NCI-H1436 (cell line): ENCODE measurements around the gene SAP30BP.

Experiments
- DNase-seq: peaks from one replicate; lab custom pipeline; 2025; lab: John Stamatoyannopoulos, UW

The SAP30BP gene

DNA sequence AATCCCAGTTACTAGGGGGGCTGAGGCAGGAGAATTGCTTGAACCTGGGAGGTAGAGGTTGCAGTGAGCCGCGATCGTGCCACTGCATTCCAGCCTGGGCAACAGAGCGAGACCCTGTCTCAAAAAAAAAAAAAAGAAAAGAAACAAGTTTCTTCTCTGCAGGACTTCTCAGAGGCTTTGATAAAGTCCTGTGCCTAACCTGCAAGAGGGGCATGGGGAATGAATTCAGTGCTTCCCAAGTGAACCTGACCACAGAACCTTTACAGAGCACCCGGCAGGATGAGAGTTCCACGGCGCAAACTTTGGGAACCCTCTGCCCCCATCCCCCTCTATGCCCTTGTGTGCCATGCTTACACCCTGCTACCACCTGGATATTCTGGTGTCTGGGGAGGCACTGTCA, 72.0 kb downstream of the SAP30BP start:
- DNase-seq, result no peak

- no peak for DNase-seq
These were observed 72.7 kb downstream of the SAP30BP start for GRCh38 chr17:75739801-75740200.

GRCh38 chr17:75740215-75740614, 73.1 kb downstream of the SAP30BP start:
- DNase-seq, result no peak

GRCh38 chr17:75740631-75741077, 73.5 kb downstream of the SAP30BP start:
- DNase-seq, result no peak

GRCh38 chr17:75742337-75742736, 75.2 kb downstream of the SAP30BP start:
- DNase-seq, result no peak

GRCh38 chr17:75743625-75744206, 76.6 kb downstream of the SAP30BP start:
- no peak for DNase-seq

GRCh38 chr17:75748706-75749105, 81.6 kb downstream of the SAP30BP start:
- no peak for DNase-seq

GRCh38 chr17:75749545-75750389, 82.6 kb downstream of the SAP30BP start:
- peak; percentile 86 for DNase-seq

GRCh38 chr17:75750661-75751423, 83.7 kb downstream of the SAP30BP start:
- DNase-seq, result no peak

DNA sequence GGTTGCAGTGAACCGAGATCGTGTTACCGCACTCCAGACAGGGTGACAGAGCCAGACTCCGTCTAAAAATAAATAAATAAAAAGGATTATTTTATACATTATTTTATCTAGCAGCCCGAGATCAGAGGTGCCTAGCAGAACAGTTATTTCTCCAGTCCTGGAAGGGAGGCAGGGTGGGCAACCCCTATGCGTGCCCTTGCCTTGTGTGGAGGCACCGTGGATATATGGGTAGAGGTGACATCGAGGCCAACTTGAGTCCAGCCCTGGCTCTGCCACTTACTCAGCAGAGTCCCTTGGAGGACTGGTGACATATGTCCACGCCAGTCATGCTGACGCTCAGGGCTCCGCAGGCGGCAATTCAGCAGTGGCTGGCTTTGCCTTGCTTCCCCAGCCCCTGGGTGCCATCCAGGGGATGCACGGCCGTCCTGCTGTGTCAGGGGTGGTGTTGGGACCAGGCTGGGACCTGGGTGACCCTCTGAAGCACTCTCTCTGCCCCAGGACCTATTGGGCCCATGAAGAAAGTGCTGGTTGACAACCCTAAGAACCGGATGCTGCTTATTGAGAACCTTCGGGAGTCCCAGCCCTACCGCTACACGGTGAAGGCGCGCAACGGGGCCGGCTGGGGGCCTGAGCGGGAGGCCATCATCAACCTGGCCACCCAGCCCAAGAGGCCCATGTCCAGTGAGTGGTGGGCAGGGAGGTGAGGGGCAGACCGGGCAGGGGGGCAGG, 84.7 kb downstream of the SAP30BP start:
- DNase-seq, result no peak

GRCh38 chr17:75752405-75752709, 85.2 kb downstream of the SAP30BP start:
- no peak for DNase-seq

- DNase-seq, result no peak
These were observed 85.8 kb downstream of the SAP30BP start for GRCh38 chr17:75752802-75753513.

DNA sequence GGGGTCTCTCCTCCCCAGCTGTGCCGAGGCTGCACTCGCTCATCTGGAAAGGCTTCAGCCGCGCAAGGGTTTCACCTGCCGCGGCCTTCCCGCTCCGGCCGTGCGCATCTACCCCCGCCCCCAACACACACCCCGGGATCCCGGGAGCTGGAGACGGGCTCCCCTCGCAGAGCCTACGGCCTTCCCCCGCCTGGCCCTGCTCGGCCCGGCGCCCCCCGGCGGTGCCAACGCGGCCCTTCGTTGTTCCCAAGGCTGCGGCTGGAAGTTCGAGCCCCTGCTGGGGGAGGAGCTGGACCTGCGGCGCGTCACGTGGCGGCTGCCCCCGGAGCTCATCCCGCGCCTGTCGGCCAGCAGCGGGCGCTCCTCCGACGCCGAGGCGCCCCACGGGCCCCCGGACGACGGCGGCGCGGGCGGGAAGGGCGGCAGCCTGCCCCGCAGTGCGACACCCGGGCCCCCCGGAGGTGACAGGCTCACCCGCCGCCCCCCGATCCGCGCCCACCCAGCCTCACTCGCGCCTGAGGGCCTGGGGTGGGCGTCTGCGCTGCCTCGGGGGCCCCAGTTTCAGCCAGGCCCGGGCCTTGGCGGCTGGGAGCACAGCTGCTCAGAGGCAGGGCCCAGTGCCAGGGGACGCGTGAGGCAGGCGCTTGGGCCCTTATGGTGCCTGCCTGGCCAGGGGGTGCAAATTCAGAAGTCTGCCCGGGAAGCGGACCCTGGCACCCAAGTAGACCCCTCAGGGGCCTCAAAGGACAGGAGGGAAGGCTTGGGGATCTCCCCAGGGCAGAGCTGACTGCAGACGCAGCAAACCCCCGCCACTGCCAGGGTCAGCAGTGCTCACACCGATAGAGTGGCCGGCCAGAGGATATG, 86.6 kb downstream of the SAP30BP start:
- no peak for DNase-seq

DNA sequence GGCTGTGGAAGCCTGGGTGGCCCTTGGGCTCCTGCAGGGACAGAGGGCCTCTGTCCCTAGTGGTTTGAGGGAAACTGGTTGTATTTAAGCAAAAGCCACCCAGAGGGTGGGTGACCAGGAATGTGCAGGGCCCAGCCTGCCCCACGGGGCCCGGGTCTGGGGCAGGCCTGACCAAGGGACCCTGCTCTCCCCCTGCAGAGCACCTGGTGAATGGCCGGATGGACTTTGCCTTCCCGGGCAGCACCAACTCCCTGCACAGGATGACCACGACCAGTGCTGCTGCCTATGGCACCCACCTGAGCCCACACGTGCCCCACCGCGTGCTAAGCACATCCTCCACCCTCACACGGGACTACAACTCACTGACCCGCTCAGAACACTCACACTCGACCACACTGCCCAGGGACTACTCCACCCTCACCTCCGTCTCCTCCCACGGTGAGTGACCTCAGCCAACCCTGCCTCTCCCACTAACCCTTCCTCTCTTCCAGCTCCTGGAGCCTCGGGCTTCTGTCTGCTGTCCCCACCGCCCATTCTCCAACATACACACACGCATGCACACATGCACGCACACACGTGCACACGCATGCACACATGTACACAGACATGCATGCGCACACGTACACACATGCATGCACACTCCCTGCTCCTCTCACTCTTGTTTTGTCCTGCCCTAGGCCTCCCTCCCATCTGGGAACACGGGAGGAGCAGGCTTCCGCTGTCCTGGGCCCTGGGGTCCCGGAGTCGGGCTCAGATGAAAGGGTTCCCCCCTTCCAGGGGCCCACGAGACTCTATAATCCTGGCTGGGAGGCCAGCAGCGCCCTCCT, 87.5 kb downstream of the SAP30BP start:
- DNase-seq, result no peak

GRCh38 chr17:75755205-75755901, 88.2 kb downstream of the SAP30BP start:
- no peak for DNase-seq

DNA sequence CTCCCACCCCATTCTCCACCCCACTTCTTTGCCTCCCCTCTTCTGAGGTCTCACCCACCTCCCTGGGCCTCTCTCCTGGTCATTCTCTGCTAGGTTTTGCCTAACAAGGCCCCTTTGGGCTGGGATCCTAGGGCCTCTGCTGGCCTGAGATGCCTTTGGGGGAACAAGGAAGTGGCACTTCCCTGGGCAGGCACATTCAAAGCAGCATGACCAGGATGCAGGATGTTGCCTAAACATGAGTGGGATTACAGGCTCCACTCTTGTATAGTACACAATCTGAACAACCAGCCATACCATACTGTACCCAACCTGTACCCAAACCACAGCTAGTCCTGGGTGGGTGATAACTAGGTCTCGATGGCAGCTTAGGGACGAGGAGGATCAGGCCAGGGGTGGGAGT, 88.9 kb downstream of the SAP30BP start:
- no peak for DNase-seq

DNA sequence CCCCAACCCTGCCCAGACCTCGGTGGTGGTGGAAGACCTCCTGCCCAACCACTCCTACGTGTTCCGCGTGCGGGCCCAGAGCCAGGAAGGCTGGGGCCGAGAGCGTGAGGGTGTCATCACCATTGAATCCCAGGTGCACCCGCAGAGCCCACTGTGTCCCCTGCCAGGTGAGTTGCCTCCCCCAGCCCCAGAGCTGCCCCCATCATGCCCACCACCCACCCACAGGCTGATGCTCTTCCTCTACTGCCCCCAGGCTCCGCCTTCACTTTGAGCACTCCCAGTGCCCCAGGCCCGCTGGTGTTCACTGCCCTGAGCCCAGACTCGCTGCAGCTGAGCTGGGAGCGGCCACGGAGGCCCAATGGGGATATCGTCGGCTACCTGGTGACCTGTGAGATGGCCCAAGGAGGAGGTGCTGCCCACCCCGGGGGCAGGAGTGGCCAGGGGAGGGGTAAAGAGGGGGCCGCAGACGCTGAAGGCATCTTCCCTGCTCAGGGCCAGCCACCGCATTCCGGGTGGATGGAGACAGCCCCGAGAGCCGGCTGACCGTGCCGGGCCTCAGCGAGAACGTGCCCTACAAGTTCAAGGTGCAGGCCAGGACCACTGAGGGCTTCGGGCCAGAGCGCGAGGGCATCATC, 89.4 kb downstream of the SAP30BP start:
- no peak for DNase-seq

GRCh38 chr17:75757086-75757681, 90.0 kb downstream of the SAP30BP start:
- DNase-seq, result no peak
